Measurements from ENCODE around the gene PNLDC1.
"Not testable (repeated sequence)": the region's sequence is repeated elsewhere in the genome, so short reads cannot be mapped to it uniquely, and the experiment has no call there.

The PNLDC1 gene

GRCh38 chr6:159815410-159815809, 15.3 kb downstream of the PNLDC1 start:
- no peak for DNase-seq (ENCODE audit: low read depth)
- H3K4me3 ChIP-seq (ENCODE audit: low read length) = no peak overlapping the region
- TF ChIP-seq CTCF (conservative IDR thresholded peaks at IDR 0.05; ENCODE audit: low read length) = no peak

DNA sequence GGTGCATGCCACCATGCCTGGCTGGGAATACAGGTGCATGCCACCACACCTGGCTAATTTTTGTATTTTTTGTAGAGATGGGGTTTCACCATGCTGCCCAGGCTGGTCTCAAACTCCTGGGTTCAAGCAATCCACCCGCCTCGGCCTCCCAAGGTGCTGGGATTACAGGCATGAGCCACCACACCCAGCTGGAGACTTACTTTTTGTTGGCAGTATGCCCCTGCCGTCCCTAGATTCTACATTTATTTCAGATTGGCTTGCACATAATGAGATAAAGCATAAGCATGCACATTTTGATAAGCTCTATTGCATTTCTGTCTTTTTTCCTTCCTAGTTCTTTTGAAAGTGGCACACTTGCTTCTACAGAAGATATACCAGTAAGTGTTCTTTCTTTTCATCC, 16.7 kb downstream of the PNLDC1 start:
- not testable (repeated sequence) for DNase-seq (ENCODE audit: low read depth); H3K4me3 ChIP-seq (ENCODE audit: low read length)

- TF ChIP-seq CTCF (conservative IDR thresholded peaks at IDR 0.05; ENCODE audit: low read length) = no peak
- DNase-seq (ENCODE audit: low read depth) = no peak
- H3K4me3 ChIP-seq (ENCODE audit: low read length) = no peak overlapping the region
Observed at GRCh38 chr6:159817951-159818739, 18.1 kb downstream of the PNLDC1 start.

DNA sequence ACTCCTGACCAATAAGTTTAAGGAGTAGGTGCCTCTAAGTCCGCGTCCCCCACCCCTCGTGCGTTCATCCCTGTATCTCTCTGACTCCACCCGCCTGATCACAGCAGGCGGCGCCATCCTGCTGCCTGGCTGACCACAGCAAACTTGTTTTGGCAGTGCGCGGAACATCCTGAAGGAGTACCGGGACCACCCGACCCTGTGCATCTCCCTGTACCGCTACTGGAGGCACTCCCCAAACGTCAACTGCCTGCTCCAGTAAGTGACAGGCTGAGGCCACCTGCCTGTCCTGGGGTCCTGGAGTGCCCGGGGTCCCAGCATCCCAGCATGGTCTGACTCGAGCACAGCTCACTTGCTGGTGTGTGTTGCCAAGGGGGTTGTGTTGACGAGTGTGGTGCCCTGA, 19.0 kb downstream of the PNLDC1 start:
- TF ChIP-seq CTCF (conservative IDR thresholded peaks at IDR 0.05; ENCODE audit: low read length) = no peak
- DNase-seq (ENCODE audit: low read depth) = no peak

GRCh38 chr6:159819932-159820640, 20.0 kb downstream of the PNLDC1 start:
- no peak for TF ChIP-seq CTCF (conservative IDR thresholded peaks at IDR 0.05; ENCODE audit: low read length)
- no peak for DNase-seq (ENCODE audit: low read depth)
- H3K4me3 ChIP-seq (ENCODE audit: low read length) = no peak overlapping the region

More for the DNA sequence above, 19.0 kb downstream of the PNLDC1 start:
- H3K4me3 ChIP-seq (ENCODE audit: low read length) = no peak overlapping the region

- no peak for TF ChIP-seq CTCF (conservative IDR thresholded peaks at IDR 0.05; ENCODE audit: low read length)
- no peak overlapping the region for H3K4me3 ChIP-seq (ENCODE audit: low read length)
- no peak for DNase-seq (ENCODE audit: low read depth)
Observed at GRCh38 chr6:159821122-159821521, 21.0 kb downstream of the PNLDC1 start.

DNA sequence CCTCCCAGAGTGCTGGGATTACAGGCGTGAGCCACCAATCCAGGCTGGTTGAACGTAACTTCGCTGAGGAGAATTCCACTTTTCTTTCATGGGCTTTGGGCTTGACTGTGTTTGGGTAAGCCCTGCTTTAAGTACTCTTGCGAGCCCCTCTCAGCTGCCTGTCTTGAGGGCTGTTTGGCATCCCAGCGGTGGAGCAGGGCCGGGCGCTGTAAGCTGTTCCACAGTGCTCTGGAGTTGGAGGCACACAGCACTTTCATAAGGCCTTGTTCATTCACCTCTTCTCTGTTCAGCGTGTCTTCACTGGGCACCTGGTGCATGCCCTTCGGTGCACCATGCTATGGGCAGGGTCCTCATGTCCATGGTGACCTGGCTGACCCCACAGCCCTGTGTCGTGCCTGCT, 21.6 kb downstream of the PNLDC1 start:
- no peak for TF ChIP-seq CTCF (conservative IDR thresholded peaks at IDR 0.05; ENCODE audit: low read length)
- no peak overlapping the region for H3K4me3 ChIP-seq (ENCODE audit: low read length)
- no peak for DNase-seq (ENCODE audit: low read depth)
